Stimulated activated naive CD8-positive, alpha-beta T cell treated with anti-CD3 and anti-CD28 coated beads, Interleukin-15, amount 100 ng/mL, for 72 hours (primary cell): Measurements from ENCODE around the gene ILRUN.
"Not testable (repeated sequence)": the region's sequence is repeated elsewhere in the genome, so short reads cannot be mapped to it uniquely, and the experiment has no call there.

Experiments
- ATAC-seq: fragments of 150-1000 bp; cut with Tn5 transposase; 2 replicates; pipeline ENCODE4 v1.10.0; 2021; ENCODE audit warnings: mild to moderate bottlenecking, moderate library complexity
- DNase-seq, 2 donors: peaks; one replicate each; pipeline ENCODE4 v3.0.0; 2021 to 2022
- H3K27ac Mint-ChIP-seq, 2 donors: one replicate each; pipeline ENCODE4 v1.8.0; 2022; ENCODE audit warnings: mild to moderate bottlenecking in 2 of 2, mixed read lengths in 2 of 2, moderate library complexity in 2 of 2
- H3K27me3 Mint-ChIP-seq: one replicate; pipeline ENCODE4 v1.8.0; 2022; ENCODE audit warnings: mixed read lengths
- H3K4me1 Mint-ChIP-seq: one replicate; pipeline ENCODE4 v1.8.0; 2022; ENCODE audit warnings: mild to moderate bottlenecking, mixed read lengths
- H3K4me3 Mint-ChIP-seq, 2 donors: one replicate each; pipeline ENCODE4 v1.8.0; 2022; ENCODE audit warnings: mild to moderate bottlenecking in 2 of 2, mixed read lengths in 2 of 2, moderate library complexity in 1 of 2
- H3K9me3 Mint-ChIP-seq, 2 donors: one replicate each; pipeline ENCODE4 v1.8.0; 2022; ENCODE audit warnings: mixed read lengths in 2 of 2

Gene ILRUN

GRCh38 chr6:34714663-34715062, 18.1 kb upstream of the ILRUN start:
- DNase-seq, result no peak
- Mint-ChIP-seq H3K27me3 (no peaks in the 10 kb centered on the region), H3K4me1 (no peaks in the 10 kb centered on the region), H3K9me3 (no peaks in the 10 kb centered on the region), H3K27ac (no peak overlapping the region), H3K4me3 (no peak overlapping the region)
- ATAC-seq, result no peak

GRCh38 chr6:34712881-34713280, 16.3 kb upstream of the ILRUN start:
- not testable (repeated sequence) for ATAC-seq, H3K27ac Mint-ChIP-seq, DNase-seq, H3K4me3 Mint-ChIP-seq, H3K9me3 Mint-ChIP-seq, H3K27me3 Mint-ChIP-seq, H3K4me1 Mint-ChIP-seq

- no peak for DNase-seq
- H3K9me3 Mint-ChIP-seq, result no peaks in the 10 kb centered on the region
- H3K4me3 Mint-ChIP-seq, result no peak overlapping the region
- H3K27ac Mint-ChIP-seq, result peak overlapping the region in 1 of 2 donors; percentile 59
- no peaks in the 10 kb centered on the region for H3K27me3 Mint-ChIP-seq
- no peaks in the 10 kb centered on the region for H3K4me1 Mint-ChIP-seq
- no peak for ATAC-seq
Observed at GRCh38 chr6:34709386-34709785, 12.8 kb upstream of the ILRUN start.

GRCh38 chr6:34705241-34705640, 8.7 kb upstream of the ILRUN start:
- H3K4me3 Mint-ChIP-seq, result no peak overlapping the region
- H3K27ac Mint-ChIP-seq, result no peak overlapping the region
- ATAC-seq (no peak), DNase-seq (no peak)
- H3K9me3 Mint-ChIP-seq, result no peaks in the 10 kb centered on the region
- H3K4me1 Mint-ChIP-seq, result no peaks in the 10 kb centered on the region
- no peaks in the 10 kb centered on the region for H3K27me3 Mint-ChIP-seq

GRCh38 chr6:34701199-34701598, 4.6 kb upstream of the ILRUN start:
- H3K4me1 Mint-ChIP-seq, result peaks cover 7% of the 10 kb centered on the region
- H3K4me3 Mint-ChIP-seq, result no peak overlapping the region
- DNase-seq, result no peak
- ATAC-seq, result no peak
- H3K27me3 Mint-ChIP-seq, result no peaks in the 10 kb centered on the region
- H3K27ac Mint-ChIP-seq, result no peak overlapping the region
- H3K9me3 Mint-ChIP-seq, result no peaks in the 10 kb centered on the region

- Mint-ChIP-seq H3K4me1 (peaks cover 38% of the 10 kb centered on the region), H3K27ac (no peak overlapping the region), H3K9me3 (no peaks in the 10 kb centered on the region), H3K4me3 (peak overlapping the region; percentile 33 to 90), H3K27me3 (no peaks in the 10 kb centered on the region)
- DNase-seq, result no peak
- ATAC-seq, result no peak
Observed at GRCh38 chr6:34697904-34698559, 1.5 kb upstream of the ILRUN start.

- DNase-seq (no peak), ATAC-seq (no peak)
- Mint-ChIP-seq H3K4me3 (peak overlapping the region; percentile 90), H3K4me1 (peaks cover 39% of the 10 kb centered on the region), H3K27ac (peak overlapping the region; percentile 86 to 92), H3K9me3 (no peaks in the 10 kb centered on the region), H3K27me3 (no peaks in the 10 kb centered on the region)
Observed at GRCh38 chr6:34697544-34697836, 923 bp upstream of the ILRUN start.

GRCh38 chr6:34696189-34696738, 303 bp downstream of the ILRUN start:
- Mint-ChIP-seq H3K9me3 (no peaks in the 10 kb centered on the region), H3K27me3 (no peaks in the 10 kb centered on the region), H3K27ac (peak overlapping the region; percentile 79 to 90), H3K4me1 (peaks cover 43% of the 10 kb centered on the region), H3K4me3 (peak overlapping the region; percentile 90)
- DNase-seq (no peak), ATAC-seq (peak; percentile 78)

- Mint-ChIP-seq H3K4me3 (peak overlapping the region; percentile 90), H3K4me1 (peaks cover 44% of the 10 kb centered on the region), H3K27me3 (no peaks in the 10 kb centered on the region), H3K9me3 (no peaks in the 10 kb centered on the region), H3K27ac (peak overlapping the region; percentile 79 to 90)
- DNase-seq, result no peak
- ATAC-seq, result no peak
Observed at GRCh38 chr6:34695729-34696188, 808 bp downstream of the ILRUN start.

- Mint-ChIP-seq H3K27ac (no peak overlapping the region), H3K27me3 (no peaks in the 10 kb centered on the region), H3K4me1 (peaks cover 49% of the 10 kb centered on the region), H3K4me3 (no peak overlapping the region), H3K9me3 (no peaks in the 10 kb centered on the region)
- ATAC-seq (no peak), DNase-seq (no peak)
Observed at GRCh38 chr6:34692280-34692679, 4.3 kb downstream of the ILRUN start.

- no peaks in the 10 kb centered on the region for H3K27me3 Mint-ChIP-seq
- peaks cover 58% of the 10 kb centered on the region for H3K4me1 Mint-ChIP-seq
- no peak overlapping the region for H3K27ac Mint-ChIP-seq
- ATAC-seq (no peak), DNase-seq (no peak)
- no peak overlapping the region for H3K4me3 Mint-ChIP-seq
- H3K9me3 Mint-ChIP-seq, result no peaks in the 10 kb centered on the region
Observed at GRCh38 chr6:34689742-34690141, 6.8 kb downstream of the ILRUN start.

GRCh38 chr6:34688956-34689355, 7.6 kb downstream of the ILRUN start:
- H3K27me3 Mint-ChIP-seq, result no peaks in the 10 kb centered on the region
- peak overlapping the region in 1 of 2 donors; percentile 78 for H3K27ac Mint-ChIP-seq
- DNase-seq (no peak), ATAC-seq (no peak)
- H3K9me3 Mint-ChIP-seq, result no peaks in the 10 kb centered on the region
- H3K4me1 Mint-ChIP-seq, result peaks cover 58% of the 10 kb centered on the region
- H3K4me3 Mint-ChIP-seq, result no peak overlapping the region

GRCh38 chr6:34684919-34685318, 11.6 kb downstream of the ILRUN start:
- ATAC-seq (no peak), DNase-seq (no peak)
- Mint-ChIP-seq H3K4me3 (no peak overlapping the region), H3K27ac (no peak overlapping the region), H3K4me1 (peaks cover 54% of the 10 kb centered on the region), H3K9me3 (no peaks in the 10 kb centered on the region), H3K27me3 (no peaks in the 10 kb centered on the region)

GRCh38 chr6:34684364-34684763, 12.2 kb downstream of the ILRUN start:
- no peak for ATAC-seq
- Mint-ChIP-seq H3K27me3 (no peaks in the 10 kb centered on the region), H3K4me3 (no peak overlapping the region), H3K27ac (no peak overlapping the region), H3K9me3 (no peaks in the 10 kb centered on the region), H3K4me1 (peaks cover 54% of the 10 kb centered on the region)
- DNase-seq, result no peak

- no peak overlapping the region for H3K27ac Mint-ChIP-seq
- DNase-seq (no peak), ATAC-seq (peak; percentile 65)
- H3K4me1 Mint-ChIP-seq, result peaks cover 33% of the 10 kb centered on the region
- no peaks in the 10 kb centered on the region for H3K9me3 Mint-ChIP-seq
- no peak overlapping the region for H3K4me3 Mint-ChIP-seq
- no peaks in the 10 kb centered on the region for H3K27me3 Mint-ChIP-seq
Observed at GRCh38 chr6:34680802-34681515, 15.6 kb downstream of the ILRUN start.

- not testable (repeated sequence) for DNase-seq, ATAC-seq, H3K27ac Mint-ChIP-seq, H3K9me3 Mint-ChIP-seq, H3K27me3 Mint-ChIP-seq, H3K4me3 Mint-ChIP-seq
- peaks cover 33% of the 10 kb centered on the region for H3K4me1 Mint-ChIP-seq
Observed at GRCh38 chr6:34680313-34680712, 16.3 kb downstream of the ILRUN start.
